Fibroblast of pulmonary artery (primary cell): Measurements from ENCODE around the gene CELF3.
A peak's percentile ranks its signal among the peaks of the same experiment; 100 is the strongest.

Source experiments
- DNase-seq: peaks from one replicate; pipeline ENCODE4 v3.0.0-alpha.2; 2010; ENCODE audit warnings: low read depth
- H3K4me3 ChIP-seq: replicated peaks from 2 replicates; pipeline ENCODE4 v1.5.1; 2011; ENCODE audit warnings: low read depth, mild to moderate bottlenecking, control low read depth, low read length, moderate library complexity
- CTCF ChIP-seq: IDR thresholded peaks from 2 replicates; pipeline ENCODE4 v1.5.1; 2011; ENCODE audit warnings: mild to moderate bottlenecking, control low read depth, low read length, inconsistent platforms; ENCODE audit errors: missing control alignments

Gene CELF3

DNA sequence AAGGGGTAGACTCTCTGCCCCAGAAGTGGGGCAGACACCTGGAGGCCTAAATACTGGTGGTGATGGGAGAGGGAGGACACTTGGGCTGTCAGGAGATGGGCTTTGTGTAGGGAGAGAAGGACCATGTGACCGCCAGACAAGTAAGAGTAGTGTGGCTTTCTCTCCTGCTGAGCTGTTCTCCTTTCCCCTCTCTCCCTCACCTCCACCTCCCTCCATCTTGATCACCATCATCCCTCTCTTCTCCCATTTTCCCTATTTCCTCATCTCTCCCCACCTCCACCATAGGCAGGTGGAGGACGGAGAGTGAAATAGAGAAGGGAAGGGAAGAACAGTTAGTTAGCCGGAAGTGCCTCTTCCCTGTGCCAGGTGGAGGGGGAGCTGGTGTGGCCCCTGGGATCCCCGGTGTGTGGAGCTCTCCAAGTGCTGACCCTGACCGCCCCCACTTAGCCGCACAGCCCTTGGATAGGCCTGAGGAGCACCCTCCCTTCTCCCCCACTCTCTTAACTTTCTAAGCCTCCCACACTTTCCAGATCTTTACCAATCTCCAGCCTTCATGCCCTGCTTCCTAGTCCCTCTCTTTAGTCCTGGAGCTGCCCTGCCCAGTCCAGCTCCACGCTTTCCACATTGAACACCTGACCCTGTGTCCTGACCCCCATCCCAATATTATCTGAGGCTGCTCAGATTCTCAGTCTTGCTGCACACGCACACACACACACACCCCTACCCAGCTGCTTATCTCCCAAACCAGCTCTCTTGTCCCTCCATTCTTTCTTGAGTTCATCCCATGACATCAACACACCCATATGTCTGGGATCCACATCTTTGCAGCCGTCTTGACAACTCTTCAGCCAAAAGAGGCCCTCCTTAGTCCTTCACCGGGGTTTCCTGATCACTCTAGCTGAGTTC, 1.5 kb downstream of the CELF3 start:
- no peak overlapping the region for H3K4me3 ChIP-seq
- TF ChIP-seq CTCF, result no peak
- no peak for DNase-seq

- no peak for TF ChIP-seq CTCF
- DNase-seq, result no peak
- H3K4me3 ChIP-seq, result no peak overlapping the region
Observed at GRCh38 chr1:151713874-151714273, 2.7 kb downstream of the CELF3 start.

DNA sequence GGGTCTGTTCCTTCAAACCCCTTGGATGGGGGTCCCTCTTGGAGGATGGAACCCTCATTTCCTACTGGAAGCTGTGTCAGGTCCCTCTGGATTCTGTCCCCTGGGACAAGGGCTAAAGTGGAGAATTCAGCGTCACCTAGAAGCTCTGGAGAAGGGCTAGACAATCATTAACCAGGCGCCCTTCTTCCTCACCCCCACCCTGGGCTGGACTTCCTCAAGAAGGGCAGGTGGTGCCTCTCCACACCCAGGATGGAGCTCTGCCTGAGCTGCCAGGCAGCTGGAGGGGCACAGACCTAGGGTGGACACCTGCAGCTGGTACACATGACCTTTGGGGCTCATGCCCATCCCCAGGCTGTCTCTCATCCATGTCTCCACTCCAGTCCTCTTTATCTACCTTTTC, 3.6 kb downstream of the CELF3 start:
- no peak for DNase-seq
- no peak overlapping the region for H3K4me3 ChIP-seq
- no peak for TF ChIP-seq CTCF

- TF ChIP-seq CTCF, result no peak
- no peak for DNase-seq
- no peak overlapping the region for H3K4me3 ChIP-seq
Observed at GRCh38 chr1:151711951-151712350, 4.7 kb downstream of the CELF3 start.

DNA sequence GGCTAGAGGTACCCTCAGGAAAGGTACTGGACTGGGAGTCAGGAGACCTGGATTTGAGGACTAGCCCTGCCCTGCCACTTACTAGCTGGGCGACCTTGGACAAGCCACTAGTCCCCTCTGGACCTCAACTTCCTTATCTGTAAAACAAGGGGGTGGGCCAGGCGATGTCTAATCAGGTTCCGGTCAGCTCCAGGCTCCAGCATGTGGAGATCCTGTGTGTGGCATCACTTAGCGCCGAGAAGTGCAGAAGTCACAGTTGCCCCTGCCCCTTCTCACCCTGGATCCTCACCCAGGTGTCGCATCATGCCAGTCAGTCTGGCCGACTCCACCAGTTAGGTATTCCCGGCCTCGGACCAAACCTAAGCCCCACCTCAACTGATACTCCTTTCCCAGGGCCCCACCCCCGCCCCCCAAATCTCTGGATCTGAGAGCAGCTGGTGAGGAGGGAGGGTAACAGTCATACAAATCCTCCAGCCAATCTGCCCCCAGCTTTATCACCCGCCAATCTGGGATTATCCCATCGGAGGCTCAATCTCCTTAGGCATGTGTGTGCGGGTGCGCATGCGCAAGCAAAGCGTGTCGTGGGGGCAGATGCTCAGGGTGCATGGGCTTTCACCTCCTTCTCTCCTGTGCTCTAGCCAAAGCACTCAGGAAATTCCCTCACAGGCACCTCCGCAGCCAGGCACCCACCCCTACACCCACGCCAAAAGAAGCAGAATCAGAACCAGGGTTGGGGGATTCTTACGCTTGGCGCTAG, 5.4 kb downstream of the CELF3 start:
- no peak for TF ChIP-seq CTCF
- DNase-seq, result no peak

GRCh38 chr1:151710187-151710840, 6.3 kb downstream of the CELF3 start:
- peak; percentile 49 for DNase-seq
- H3K4me3 ChIP-seq, result no peak overlapping the region
- no peak for TF ChIP-seq CTCF

More for the DNA sequence above, 5.4 kb downstream of the CELF3 start:
- H3K4me3 ChIP-seq, result no peak overlapping the region
